GM12864 (cell line): Measurements from ENCODE around the gene SLC39A6.

ENCODE experiments used
- DNase-seq: peaks from one replicate; pipeline ENCODE4 v3.0.0-alpha.2; 2011; ENCODE audit warnings: low read depth
- H3K4me3 ChIP-seq: 2 replicates; pipeline ENCODE4 v1.5.1; 2011; ENCODE audit warnings: mild to moderate bottlenecking, low read depth, low read length, control low read depth
- TF ChIP-seq, protein P1 (sequence below): IDR thresholded peaks from 2 replicates; pipeline ENCODE4 v1.5.1; 2011; ENCODE audit warnings: low read depth, mild to moderate bottlenecking, moderate library complexity, low read length, control low read depth, inconsistent platforms; ENCODE audit errors: missing control alignments

SLC39A6 gene

DNA sequence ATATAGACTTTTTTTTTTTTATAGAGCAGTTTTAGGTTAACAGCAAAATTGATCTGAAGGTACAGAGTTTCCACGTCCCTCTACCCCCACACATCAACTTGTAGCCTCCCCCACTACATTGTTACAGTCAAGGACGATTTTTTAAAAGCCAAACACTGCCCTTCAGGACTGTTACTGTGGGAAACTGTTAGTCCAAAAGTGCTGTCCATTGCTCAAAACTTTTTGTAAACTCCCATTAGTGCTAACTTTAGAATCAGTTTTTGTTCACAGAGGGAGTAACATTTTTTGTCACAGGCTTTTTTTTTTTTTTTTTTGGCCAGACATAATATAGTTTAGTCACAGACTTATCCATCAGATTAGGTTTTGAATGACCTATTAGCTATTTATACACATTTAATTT, 24.6 kb upstream of the SLC39A6 start:
- TF ChIP-seq, protein P1, sequence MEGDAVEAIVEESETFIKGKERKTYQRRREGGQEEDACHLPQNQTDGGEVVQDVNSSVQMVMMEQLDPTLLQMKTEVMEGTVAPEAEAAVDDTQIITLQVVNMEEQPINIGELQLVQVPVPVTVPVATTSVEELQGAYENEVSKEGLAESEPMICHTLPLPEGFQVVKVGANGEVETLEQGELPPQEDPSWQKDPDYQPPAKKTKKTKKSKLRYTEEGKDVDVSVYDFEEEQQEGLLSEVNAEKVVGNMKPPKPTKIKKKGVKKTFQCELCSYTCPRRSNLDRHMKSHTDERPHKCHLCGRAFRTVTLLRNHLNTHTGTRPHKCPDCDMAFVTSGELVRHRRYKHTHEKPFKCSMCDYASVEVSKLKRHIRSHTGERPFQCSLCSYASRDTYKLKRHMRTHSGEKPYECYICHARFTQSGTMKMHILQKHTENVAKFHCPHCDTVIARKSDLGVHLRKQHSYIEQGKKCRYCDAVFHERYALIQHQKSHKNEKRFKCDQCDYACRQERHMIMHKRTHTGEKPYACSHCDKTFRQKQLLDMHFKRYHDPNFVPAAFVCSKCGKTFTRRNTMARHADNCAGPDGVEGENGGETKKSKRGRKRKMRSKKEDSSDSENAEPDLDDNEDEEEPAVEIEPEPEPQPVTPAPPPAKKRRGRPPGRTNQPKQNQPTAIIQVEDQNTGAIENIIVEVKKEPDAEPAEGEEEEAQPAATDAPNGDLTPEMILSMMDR = no peak
- H3K4me3 ChIP-seq = no peak overlapping the region
- DNase-seq = no peak

DNA sequence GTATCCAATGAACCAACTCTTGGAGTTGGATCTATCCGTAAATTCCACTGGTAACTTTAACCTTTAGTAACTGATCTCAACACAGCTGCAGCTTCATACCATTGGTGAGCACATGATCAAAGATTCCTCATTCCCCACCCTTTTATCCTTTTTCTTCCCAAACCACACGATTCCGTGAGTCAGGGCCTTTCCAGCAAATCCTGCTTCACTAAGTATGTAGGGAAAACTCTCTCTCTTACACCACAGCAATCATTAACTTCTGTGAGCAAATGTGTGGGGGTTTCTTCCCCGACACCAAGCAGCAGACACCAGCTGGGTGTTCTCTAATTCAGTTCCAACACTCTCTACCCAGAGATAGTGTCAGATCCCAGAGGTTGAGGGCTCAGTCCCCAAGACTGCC, 24.1 kb upstream of the SLC39A6 start:
- H3K4me3 ChIP-seq = no peak overlapping the region
- TF ChIP-seq, protein P1 = no peak
- no peak for DNase-seq

DNA sequence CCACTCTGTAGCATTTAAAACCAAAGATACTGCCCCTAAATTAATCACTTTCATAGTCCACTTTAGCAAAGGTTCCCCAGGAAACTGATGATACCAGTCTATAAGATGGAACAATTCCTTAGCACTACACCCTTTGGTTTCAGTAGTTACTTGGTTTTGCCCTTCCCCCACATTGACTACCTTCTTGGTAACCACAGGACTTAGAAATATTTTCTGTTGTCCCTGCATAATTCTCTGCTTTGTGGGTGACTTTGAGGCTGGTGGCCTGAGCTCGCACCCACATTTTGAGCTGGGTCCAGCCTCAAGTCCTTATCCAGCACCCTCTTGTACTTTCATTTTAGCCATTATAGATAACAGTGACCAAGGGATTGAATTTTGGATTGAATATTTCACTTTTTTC, 23.6 kb upstream of the SLC39A6 start:
- H3K4me3 ChIP-seq = no peak overlapping the region
- TF ChIP-seq, protein P1 = no peak
- no peak for DNase-seq

DNA sequence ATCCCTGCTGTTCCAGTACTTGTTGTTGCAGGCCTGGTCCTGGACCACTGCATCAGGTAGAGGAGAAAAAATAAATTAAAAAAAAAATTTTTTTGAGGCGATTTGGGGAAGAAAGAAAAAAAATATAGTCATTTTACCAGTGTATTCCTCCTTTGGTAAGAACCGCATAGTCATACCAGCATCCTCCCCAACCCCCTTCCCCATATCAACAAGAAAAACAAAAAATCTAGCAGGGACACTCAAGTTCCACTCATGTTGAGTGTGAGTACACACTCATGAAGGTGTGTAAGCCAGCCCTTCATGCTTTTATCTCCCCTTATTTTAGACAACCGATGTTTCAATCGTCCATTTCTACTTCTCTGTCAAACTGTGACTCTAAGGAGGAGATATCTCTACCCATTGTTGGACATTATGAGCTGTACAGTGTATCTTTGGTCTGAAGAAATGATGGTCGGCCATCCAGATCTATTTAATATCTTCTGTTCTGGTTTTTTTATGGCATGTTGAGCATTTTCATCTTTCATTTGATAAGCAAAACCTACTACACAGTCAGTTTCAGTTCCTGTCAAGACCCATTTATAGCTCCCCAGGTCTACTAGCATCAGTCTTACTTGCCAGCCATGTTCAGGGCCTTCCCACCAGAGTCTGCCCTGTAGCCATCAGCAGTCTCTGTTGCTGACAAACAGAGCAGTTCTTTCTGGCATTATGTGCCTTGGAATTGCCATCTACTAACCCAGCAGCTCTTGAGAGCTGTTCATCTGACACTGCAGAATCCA, 20.6 kb upstream of the SLC39A6 start:
- peak; percentile 57 for DNase-seq
- TF ChIP-seq, protein P1 = no peak
- no peak overlapping the region for H3K4me3 ChIP-seq

DNA sequence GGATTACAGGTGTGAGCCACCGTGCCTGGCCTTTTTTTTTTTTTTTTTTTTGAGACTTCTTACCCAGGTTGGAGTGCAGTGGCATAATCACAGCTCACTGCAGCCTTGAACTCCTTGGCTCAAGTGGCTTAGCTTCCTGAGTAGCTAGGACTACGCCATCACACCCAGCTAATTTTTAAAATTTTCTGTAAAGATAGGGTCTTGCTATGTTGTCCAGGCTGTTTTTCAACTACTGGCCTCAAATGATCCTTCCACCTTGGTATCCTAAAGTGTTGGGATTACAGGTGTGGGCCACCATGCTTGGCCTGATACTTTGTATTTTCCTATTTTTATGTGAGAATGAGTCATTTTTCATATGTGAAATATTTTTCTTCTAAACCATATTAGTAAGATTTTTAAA, 14.3 kb upstream of the SLC39A6 start:
- TF ChIP-seq, protein P1 = no peak
- H3K4me3 ChIP-seq = no peak overlapping the region
- DNase-seq = no peak

DNA sequence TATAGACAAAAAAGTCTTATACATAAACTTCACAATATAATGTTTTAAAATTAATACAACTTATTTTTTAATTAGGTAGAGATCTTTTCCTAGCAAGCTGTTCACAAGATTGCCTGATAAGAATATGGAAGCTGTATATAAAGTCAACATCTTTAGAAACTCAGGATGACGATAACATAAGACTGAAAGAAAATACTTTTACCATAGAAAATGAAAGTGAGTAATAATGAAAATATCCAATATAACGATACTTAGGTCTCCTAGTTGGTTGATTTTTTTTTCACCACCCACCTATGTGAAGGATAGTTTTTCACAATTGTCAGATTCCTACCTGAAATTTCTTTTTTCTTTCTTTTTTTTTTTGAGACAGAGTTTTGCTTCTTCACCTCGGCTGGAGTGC, 13.6 kb upstream of the SLC39A6 start:
- TF ChIP-seq, protein P1 = no peak
- DNase-seq = no peak
- no peak overlapping the region for H3K4me3 ChIP-seq

DNA sequence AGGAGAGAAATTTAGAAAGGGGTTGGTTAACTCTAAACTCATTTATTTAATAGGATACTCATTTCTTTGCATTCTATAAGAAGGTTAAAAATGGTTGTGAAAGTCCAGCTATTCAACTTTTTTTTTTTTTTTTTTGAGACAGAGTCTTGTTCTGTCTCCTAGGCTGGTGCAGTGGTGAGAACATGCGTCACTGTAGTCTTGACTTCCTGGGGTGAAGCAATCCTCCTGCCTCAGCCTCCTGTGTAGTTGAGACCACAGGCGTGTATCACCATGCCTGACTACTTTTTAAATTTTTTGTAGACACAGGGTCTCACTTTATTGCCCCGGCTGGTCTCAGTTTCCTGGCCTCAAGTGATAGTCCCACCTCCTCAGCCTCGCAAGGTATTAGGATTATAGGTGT, 12.4 kb upstream of the SLC39A6 start:
- no peak for DNase-seq
- no peak overlapping the region for H3K4me3 ChIP-seq
- TF ChIP-seq, protein P1 = no peak
